Measurements from ENCODE around the gene G3BP2. TPM values are rescaled to one million over a fixed set of nuclear protein-coding genes. Genes with fewer than 3 reads are reported as not detected.
A peak's percentile ranks its signal among the peaks of the same experiment; 100 is the strongest.
"Not testable (repeated sequence)": the region's sequence is repeated elsewhere in the genome, so short reads cannot be mapped to it uniquely, and the experiment has no call there.

The G3BP2 gene
- total RNA-seq (101 TPM), polyA plus RNA-seq (43.3 TPM)
- long read RNA-seq, donor 1, partial matches to known transcripts: 0 of 2 reads
- long read RNA-seq, donor 1, other reads (novel, unspliced or antisense): 0 of 2 reads
- long read RNA-seq, donor 2: 0 reads
- long read RNA-seq, donor 3, transcript G3BP2-201 (11 exons, 2,609 nt): major isoform, 31 of 31 reads
- long read RNA-seq, donor 3, partial matches to known transcripts: 0 of 31 reads
- long read RNA-seq, donor 3, other reads (novel, unspliced or antisense): 0 of 31 reads
- long read RNA-seq, donor 4, full-length matches to known transcripts: 9 of 9 reads
- long read RNA-seq, donor 4, partial matches to known transcripts: 0 of 9 reads
- long read RNA-seq, donor 4, other reads (novel, unspliced or antisense): 0 of 9 reads
- long read RNA-seq, donor 5, full-length matches to known transcripts: 31 of 40 reads
- long read RNA-seq, donor 5, partial matches to known transcripts: 9 of 40 reads
- long read RNA-seq, donor 5, other reads (novel, unspliced or antisense): 0 of 40 reads
- long read RNA-seq, donor 6, full-length matches to known transcripts: 26 of 26 reads
- long read RNA-seq, donor 6, partial matches to known transcripts: 0 of 26 reads
- long read RNA-seq, donor 6, other reads (novel, unspliced or antisense): 0 of 26 reads
- long read RNA-seq, donor 7, full-length matches to known transcripts: 34 of 170 reads
- long read RNA-seq, donor 7, partial matches to known transcripts: 125 of 170 reads
- long read RNA-seq, donor 7, other reads (novel, unspliced or antisense): 11 of 170 reads
- long read RNA-seq, donor 8, transcript G3BP2-201 (11 exons, 2,609 nt): major isoform, 13 of 13 reads
- long read RNA-seq, donor 8, partial matches to known transcripts: 0 of 13 reads
- long read RNA-seq, donor 8, other reads (novel, unspliced or antisense): 0 of 13 reads
- long read RNA-seq, donor 9, full-length matches to known transcripts: 17 of 17 reads
- long read RNA-seq, donor 9, partial matches to known transcripts: 0 of 17 reads
- long read RNA-seq, donor 9, other reads (novel, unspliced or antisense): 0 of 17 reads
- long read RNA-seq, donor 10, full-length matches to known transcripts: 16 of 16 reads
- long read RNA-seq, donor 10, partial matches to known transcripts: 0 of 16 reads
- long read RNA-seq, donor 10, other reads (novel, unspliced or antisense): 0 of 16 reads

- DNase-seq (ENCODE audit: low read depth in 6 of 9, low spot score in 9 of 9): peak; percentile 93 to 99 (median 96)
- Histone ChIP-seq H3K36me3 (ENCODE audit: control insufficient read depth in 2 of 2, insufficient read depth in 2 of 2, low read length in 1 of 2) (no peaks in the 10 kb centered on the region), H3K27ac (ENCODE audit: low read depth in 1 of 2, low read length in 1 of 2) (peak within 1 kb of the TSS; percentile 97 to 99)
Measured at GRCh38 chr4:75673027-75673958, at the start of gene G3BP2. Gene G3BP2 (minus strand): TSS chr4:75673411. CDS start chr4:75662025, 11,386 bp downstream.

GRCh38 chr4:75722417-75722816 is 49.2 kb upstream of the G3BP2 start:
- Histone ChIP-seq H3K4me3 (ENCODE audit: low read length in 2 of 2) (no peak overlapping the region), H3K27ac (ENCODE audit: low read depth in 1 of 2, low read length in 1 of 2) (no peak overlapping the region), H3K27me3 (ENCODE audit: control insufficient read depth in 2 of 2, insufficient read depth in 1 of 2, low read length in 1 of 2) (no peaks in the 10 kb centered on the region), H3K36me3 (ENCODE audit: control insufficient read depth in 2 of 2, insufficient read depth in 2 of 2, low read length in 1 of 2) (no peaks in the 10 kb centered on the region), H3K9me3 (ENCODE audit: control insufficient read depth in 2 of 2, insufficient read depth in 1 of 2, low read length in 1 of 2) (no peaks in the 10 kb centered on the region), H3K4me1 (ENCODE audit: control insufficient read depth in 2 of 2, insufficient read depth in 2 of 2, low read length in 2 of 2) (peaks cover 7 to 20% of the 10 kb centered on the region in 2 donors)
- no peak for DNase-seq (ENCODE audit: low read depth in 6 of 9, low spot score in 9 of 9)
- 46% methylated on average over 3 of the region's 3 CpGs for WGBS

More at GRCh38 chr4:75673027-75673958, at the start of gene G3BP2:
- Histone ChIP-seq H3K4me1 (ENCODE audit: control insufficient read depth in 2 of 2, insufficient read depth in 2 of 2, low read length in 2 of 2) (peaks cover 0 to 22% of the 10 kb centered on the region in 2 donors), H3K9me3 (ENCODE audit: control insufficient read depth in 2 of 2, insufficient read depth in 1 of 2, low read length in 1 of 2) (no peaks in the 10 kb centered on the region), H3K4me3 (ENCODE audit: low read length in 2 of 2) (peak within 1 kb of the TSS; percentile 96 to 99), H3K27me3 (ENCODE audit: control insufficient read depth in 2 of 2, insufficient read depth in 1 of 2, low read length in 1 of 2) (no peaks in the 10 kb centered on the region)
- WGBS: under 1% methylated on average over 83 of the region's 83 CpGs

GRCh38 chr4:75718529-75718928 is 45.3 kb upstream of the G3BP2 start:
- Histone ChIP-seq H3K36me3 (ENCODE audit: control insufficient read depth in 2 of 2, insufficient read depth in 2 of 2, low read length in 1 of 2) (no peaks in the 10 kb centered on the region), H3K27ac (ENCODE audit: low read depth in 1 of 2, low read length in 1 of 2) (no peak overlapping the region), H3K9me3 (ENCODE audit: control insufficient read depth in 2 of 2, insufficient read depth in 1 of 2, low read length in 1 of 2) (no peaks in the 10 kb centered on the region), H3K4me3 (ENCODE audit: low read length in 2 of 2) (no peak overlapping the region), H3K27me3 (ENCODE audit: control insufficient read depth in 2 of 2, insufficient read depth in 1 of 2, low read length in 1 of 2) (no peaks in the 10 kb centered on the region), H3K4me1 (ENCODE audit: control insufficient read depth in 2 of 2, insufficient read depth in 2 of 2, low read length in 2 of 2) (peaks cover 6% of the 10 kb centered on the region in 2 donors)
- WGBS: 97% methylated on average over 2 of the region's 2 CpGs
- DNase-seq (ENCODE audit: low read depth in 6 of 9, low spot score in 9 of 9): no peak

GRCh38 chr4:75717408-75717807 is 44.2 kb upstream of the G3BP2 start:
- H3K27ac ChIP-seq (ENCODE audit: low read depth in 1 of 2, low read length in 1 of 2): no peak overlapping the region
- no peak for DNase-seq (ENCODE audit: low read depth in 6 of 9, low spot score in 9 of 9)
- 95% methylated on average over 1 of the region's 1 CpG for WGBS

GRCh38 chr4:75716054-75716453 is 42.8 kb upstream of the G3BP2 start:
- 62% methylated on average over 3 of the region's 3 CpGs for WGBS
- H3K27ac ChIP-seq (ENCODE audit: low read depth in 1 of 2, low read length in 1 of 2); H3K4me1 ChIP-seq (ENCODE audit: control insufficient read depth in 2 of 2, insufficient read depth in 2 of 2, low read length in 2 of 2); H3K27me3 ChIP-seq (ENCODE audit: control insufficient read depth in 2 of 2, insufficient read depth in 1 of 2, low read length in 1 of 2); H3K4me3 ChIP-seq (ENCODE audit: low read length in 2 of 2); H3K36me3 ChIP-seq (ENCODE audit: control insufficient read depth in 2 of 2, insufficient read depth in 2 of 2, low read length in 1 of 2); DNase-seq (ENCODE audit: low read depth in 6 of 9, low spot score in 9 of 9); H3K9me3 ChIP-seq (ENCODE audit: control insufficient read depth in 2 of 2, insufficient read depth in 1 of 2, low read length in 1 of 2): not testable (repeated sequence)

More at GRCh38 chr4:75717408-75717807, 44.2 kb upstream of the G3BP2 start:
- Histone ChIP-seq H3K4me3 (ENCODE audit: low read length in 2 of 2) (no peak overlapping the region), H3K9me3 (ENCODE audit: control insufficient read depth in 2 of 2, insufficient read depth in 1 of 2, low read length in 1 of 2) (no peaks in the 10 kb centered on the region), H3K36me3 (ENCODE audit: control insufficient read depth in 2 of 2, insufficient read depth in 2 of 2, low read length in 1 of 2) (no peaks in the 10 kb centered on the region), H3K27me3 (ENCODE audit: control insufficient read depth in 2 of 2, insufficient read depth in 1 of 2, low read length in 1 of 2) (no peaks in the 10 kb centered on the region), H3K4me1 (ENCODE audit: control insufficient read depth in 2 of 2, insufficient read depth in 2 of 2, low read length in 2 of 2) (no peaks in the 10 kb centered on the region)

GRCh38 chr4:75715105-75715799 is 42.0 kb upstream of the G3BP2 start:
- H3K27me3 ChIP-seq (ENCODE audit: control insufficient read depth in 2 of 2, insufficient read depth in 1 of 2, low read length in 1 of 2): no peaks in the 10 kb centered on the region

GRCh38 chr4:75714704-75715103 is 41.5 kb upstream of the G3BP2 start:
- DNase-seq (ENCODE audit: low read depth in 6 of 9, low spot score in 9 of 9): no peak
- Histone ChIP-seq H3K4me3 (ENCODE audit: low read length in 2 of 2) (no peak overlapping the region), H3K36me3 (ENCODE audit: control insufficient read depth in 2 of 2, insufficient read depth in 2 of 2, low read length in 1 of 2) (no peaks in the 10 kb centered on the region), H3K9me3 (ENCODE audit: control insufficient read depth in 2 of 2, insufficient read depth in 1 of 2, low read length in 1 of 2) (no peaks in the 10 kb centered on the region), H3K4me1 (ENCODE audit: control insufficient read depth in 2 of 2, insufficient read depth in 2 of 2, low read length in 2 of 2) (no peaks in the 10 kb centered on the region), H3K27ac (ENCODE audit: low read depth in 1 of 2, low read length in 1 of 2) (no peak overlapping the region), H3K27me3 (ENCODE audit: control insufficient read depth in 2 of 2, insufficient read depth in 1 of 2, low read length in 1 of 2) (no peaks in the 10 kb centered on the region)
- WGBS: 85% methylated on average over 1 of the region's 1 CpG

More at GRCh38 chr4:75715105-75715799, 42.0 kb upstream of the G3BP2 start:
- Histone ChIP-seq H3K27ac (ENCODE audit: low read depth in 1 of 2, low read length in 1 of 2) (no peak overlapping the region), H3K36me3 (ENCODE audit: control insufficient read depth in 2 of 2, insufficient read depth in 2 of 2, low read length in 1 of 2) (no peaks in the 10 kb centered on the region), H3K9me3 (ENCODE audit: control insufficient read depth in 2 of 2, insufficient read depth in 1 of 2, low read length in 1 of 2) (no peaks in the 10 kb centered on the region), H3K4me1 (ENCODE audit: control insufficient read depth in 2 of 2, insufficient read depth in 2 of 2, low read length in 2 of 2) (no peaks in the 10 kb centered on the region), H3K4me3 (ENCODE audit: low read length in 2 of 2) (no peak overlapping the region)
- DNase-seq (ENCODE audit: low read depth in 6 of 9, low spot score in 9 of 9): no peak
- 64% methylated on average over 4 of the region's 4 CpGs for WGBS

GRCh38 chr4:75714011-75714410 is 40.8 kb upstream of the G3BP2 start:
- H3K4me3 ChIP-seq (ENCODE audit: low read length in 2 of 2): no peak overlapping the region
- H3K9me3 ChIP-seq (ENCODE audit: control insufficient read depth in 2 of 2, insufficient read depth in 1 of 2, low read length in 1 of 2): no peaks in the 10 kb centered on the region
- H3K27me3 ChIP-seq (ENCODE audit: control insufficient read depth in 2 of 2, insufficient read depth in 1 of 2, low read length in 1 of 2): no peaks in the 10 kb centered on the region
- no peak for DNase-seq (ENCODE audit: low read depth in 6 of 9, low spot score in 9 of 9)
- WGBS: 97% methylated on average over 4 of the region's 4 CpGs
- H3K36me3 ChIP-seq (ENCODE audit: control insufficient read depth in 2 of 2, insufficient read depth in 2 of 2, low read length in 1 of 2): no peaks in the 10 kb centered on the region
- H3K27ac ChIP-seq (ENCODE audit: low read depth in 1 of 2, low read length in 1 of 2): no peak overlapping the region
- H3K4me1 ChIP-seq (ENCODE audit: control insufficient read depth in 2 of 2, insufficient read depth in 2 of 2, low read length in 2 of 2): no peaks in the 10 kb centered on the region
